Activated CD8-positive, alpha-beta memory T cell treated with anti-CD3 and anti-CD28 coated beads, Interleukin-2, amount 10 ng/mL, durations not matched to agents 7 days and 5 days (primary cell): ENCODE data around the gene NET1. TPM values are rescaled to one million over a fixed set of nuclear protein-coding genes. Genes with fewer than 3 reads are reported as not detected.
A peak's percentile ranks its signal among the peaks of the same experiment; 100 is the strongest.
"Not testable (repeated sequence)": the region's sequence is repeated elsewhere in the genome, so short reads cannot be mapped to it uniquely, and the experiment has no call there.

ENCODE experiments used
- ATAC-seq: fragments of 150-1000 bp; cut with Tn5 transposase; one replicate; pipeline ENCODE4 v1.10.0; 2021; ENCODE audit warnings: moderate library complexity
- CTCF ChIA-PET: fragments of 350-600 bp; sonication (Branson Sonifier 250); formaldehyde crosslinking; loops from one replicate; lab custom pipeline; 2021; ENCODE audit warnings: antibody characterized with exemption; lab: Charles Lee
- DNase-seq: peaks from one replicate; pipeline ENCODE4 v3.0.0-alpha.2; 2020
- H3K27ac Mint-ChIP-seq: one replicate; pipeline ENCODE4 v1.8.0; 2021; ENCODE audit warnings: mild to moderate bottlenecking, mixed read lengths
- H3K27me3 Mint-ChIP-seq: one replicate; pipeline ENCODE4 v1.8.0; 2021; ENCODE audit warnings: mixed read lengths
- H3K36me3 Mint-ChIP-seq: one replicate; pipeline ENCODE4 v1.8.0; 2021; ENCODE audit warnings: mild to moderate bottlenecking, mixed read lengths
- H3K4me1 Mint-ChIP-seq: one replicate; pipeline ENCODE4 v1.8.0; 2021; ENCODE audit warnings: mixed read lengths
- H3K4me3 Mint-ChIP-seq: one replicate; pipeline ENCODE4 v1.8.0; 2021; ENCODE audit warnings: mild to moderate bottlenecking, moderate library complexity, mixed read lengths
- H3K9me3 Mint-ChIP-seq: one replicate; pipeline ENCODE4 v1.8.0; 2022; ENCODE audit warnings: low read depth, mixed read lengths
- total RNA-seq, 2 experiments: library from RNA; stranded (reverse); gene quantifications; one replicate each; pipeline ENCODE4 v1.2.3, GENCODE V29; 2021

The NET1 gene
- total RNA-seq, 2 experiments from 2014 or later = 36.3 to 48.8 TPM

GRCh38 chr10:5406918-5407317 lies 5.4 kb upstream of the NET1 start:
- peaks cover under 1% of the 10 kb centered on the region for H3K4me1 Mint-ChIP-seq
- no peak for DNase-seq

GRCh38 chr10:5410787-5411186 lies 1.6 kb upstream of the NET1 start:
- H3K4me3 Mint-ChIP-seq, DNase-seq, H3K4me1 Mint-ChIP-seq, ATAC-seq, H3K27ac Mint-ChIP-seq, H3K9me3 Mint-ChIP-seq, H3K36me3 Mint-ChIP-seq: not testable (repeated sequence)
- peaks cover 28% of the 10 kb centered on the region for H3K27me3 Mint-ChIP-seq
- CTCF ChIA-PET = interaction anchor here (1.0 to 1.5 kb wide), 2 partner anchors 561 to 596 kb away, joined by 3 to 7 read pairs; no protein-coding TSS in a partner anchor

More at GRCh38 chr10:5406918-5407317, 5.4 kb upstream of the NET1 start:
- ATAC-seq = no peak
- CTCF ChIA-PET = no interaction called here
- Mint-ChIP-seq H3K4me3 (no peak overlapping the region), H3K27me3 (peaks cover 33% of the 10 kb centered on the region), H3K36me3 (peaks cover 2% of the 10 kb centered on the region), H3K9me3 (no peaks in the 10 kb centered on the region), H3K27ac (no peak overlapping the region)

- no peak for DNase-seq
- H3K9me3 Mint-ChIP-seq = no peaks in the 10 kb centered on the region
- H3K4me1 Mint-ChIP-seq = peaks cover 4% of the 10 kb centered on the region
- H3K4me3 Mint-ChIP-seq = no peak overlapping the region
- no peak for ATAC-seq
- CTCF ChIA-PET = interaction anchor here (1.0 to 1.4 kb wide), 2 partner anchors 29 to 562 kb away, joined by 3 to 7 read pairs; no protein-coding TSS in a partner anchor
- H3K36me3 Mint-ChIP-seq = peaks cover 14% of the 10 kb centered on the region
- H3K27ac Mint-ChIP-seq = no peak overlapping the region
- H3K27me3 Mint-ChIP-seq = peaks cover 25% of the 10 kb centered on the region
Measured at GRCh38 chr10:5411941-5412276, 448 bp upstream of the NET1 start.

- DNase-seq (no peak), ATAC-seq (peak; percentile 2)
- no peak overlapping the region for H3K27ac Mint-ChIP-seq
- H3K9me3 Mint-ChIP-seq = peaks cover 3% of the 10 kb centered on the region
- CTCF ChIA-PET = interaction anchor here (0.6 to 1.7 kb wide), 3 partner anchors 20 to 564 kb away, joined by 4 to 7 read pairs (median 4); no protein-coding TSS in a partner anchor
- H3K4me3 Mint-ChIP-seq = no peak overlapping the region
- peaks cover 4% of the 10 kb centered on the region for H3K4me1 Mint-ChIP-seq
- H3K27me3 Mint-ChIP-seq = peaks cover 19% of the 10 kb centered on the region
- peaks cover 24% of the 10 kb centered on the region for H3K36me3 Mint-ChIP-seq
Measured at GRCh38 chr10:5413012-5413938, 918 bp downstream of the NET1 start.

- CTCF ChIA-PET = interaction anchor here (0.7 to 2.3 kb wide), 2 partner anchors 11 to 18 kb away, joined by 3 to 9 read pairs; no protein-coding TSS in a partner anchor
- Mint-ChIP-seq H3K4me3 (no peak overlapping the region), H3K9me3 (peaks cover 20% of the 10 kb centered on the region), H3K27ac (no peak overlapping the region), H3K4me1 (peaks cover 5% of the 10 kb centered on the region), H3K36me3 (peaks cover 49% of the 10 kb centered on the region), H3K27me3 (no peaks in the 10 kb centered on the region)
- DNase-seq = no peak
- no peak for ATAC-seq
Measured at GRCh38 chr10:5416981-5417380, 4.6 kb downstream of the NET1 start.

- Mint-ChIP-seq H3K4me1 (peaks cover 2% of the 10 kb centered on the region), H3K36me3 (peaks cover 53% of the 10 kb centered on the region), H3K27ac (no peak overlapping the region), H3K9me3 (peaks cover 20% of the 10 kb centered on the region), H3K4me3 (no peak overlapping the region), H3K27me3 (no peaks in the 10 kb centered on the region)
- CTCF ChIA-PET = interaction anchor here (0.9 to 2.3 kb wide), 2 partner anchors 14 to 16 kb away, joined by 3 to 9 read pairs; no protein-coding TSS in a partner anchor
- DNase-seq (no peak), ATAC-seq (no peak)
Measured at GRCh38 chr10:5418584-5418983, 6.2 kb downstream of the NET1 start.

GRCh38 chr10:5419466-5420094 lies 7.2 kb downstream of the NET1 start:
- ATAC-seq = no peak
- Mint-ChIP-seq H3K9me3 (peaks cover 20% of the 10 kb centered on the region), H3K27me3 (no peaks in the 10 kb centered on the region), H3K27ac (no peak overlapping the region), H3K4me1 (peaks cover 2% of the 10 kb centered on the region), H3K4me3 (no peak overlapping the region), H3K36me3 (peaks cover 53% of the 10 kb centered on the region)
- no peak for DNase-seq
- CTCF ChIA-PET = no interaction called here

- peaks cover 36% of the 10 kb centered on the region for H3K36me3 Mint-ChIP-seq
- H3K9me3 Mint-ChIP-seq = peaks cover 13% of the 10 kb centered on the region
- no peak overlapping the region for H3K27ac Mint-ChIP-seq
- DNase-seq (no peak), ATAC-seq (no peak)
- CTCF ChIA-PET = interaction anchor here (2.7 to 3.1 kb wide), 2 partner anchors 10 to 199 kb away, joined by 10 to 22 read pairs; no protein-coding TSS in a partner anchor
- no peak overlapping the region for H3K4me3 Mint-ChIP-seq
- no peaks in the 10 kb centered on the region for H3K27me3 Mint-ChIP-seq
- peaks cover 2% of the 10 kb centered on the region for H3K4me1 Mint-ChIP-seq
Measured at GRCh38 chr10:5423771-5424170, 11.4 kb downstream of the NET1 start.

- H3K4me1 Mint-ChIP-seq = peaks cover 2% of the 10 kb centered on the region
- no peaks in the 10 kb centered on the region for H3K27me3 Mint-ChIP-seq
- DNase-seq (no peak), ATAC-seq (no peak)
- H3K36me3 Mint-ChIP-seq = peaks cover 31% of the 10 kb centered on the region
- no peak overlapping the region for H3K4me3 Mint-ChIP-seq
- CTCF ChIA-PET = interaction anchor here (1.0 to 3.1 kb wide), 3 partner anchors 9 to 575 kb away, joined by 3 to 22 read pairs (median 10); no protein-coding TSS in a partner anchor
- peaks cover 6% of the 10 kb centered on the region for H3K9me3 Mint-ChIP-seq
- no peak overlapping the region for H3K27ac Mint-ChIP-seq
Measured at GRCh38 chr10:5424751-5425150, 12.4 kb downstream of the NET1 start.

- H3K4me3 Mint-ChIP-seq = no peak overlapping the region
- DNase-seq = no peak
- no peaks in the 10 kb centered on the region for H3K9me3 Mint-ChIP-seq
- no peaks in the 10 kb centered on the region for H3K4me1 Mint-ChIP-seq
- CTCF ChIA-PET = interaction anchor here (0.7 to 1.9 kb wide), 6 partner anchors 11 to 613 kb away, joined by 3 to 5 read pairs (median 4); no protein-coding TSS in a partner anchor
- H3K36me3 Mint-ChIP-seq = peaks cover 32% of the 10 kb centered on the region
- H3K27ac Mint-ChIP-seq = no peak overlapping the region
- H3K27me3 Mint-ChIP-seq = no peaks in the 10 kb centered on the region
- no peak for ATAC-seq
Measured at GRCh38 chr10:5428133-5428532, 15.8 kb downstream of the NET1 start.

GRCh38 chr10:5433182-5433581 lies 20.8 kb downstream of the NET1 start:
- no peaks in the 10 kb centered on the region for H3K27me3 Mint-ChIP-seq
- H3K27ac Mint-ChIP-seq = no peak overlapping the region

GRCh38 chr10:5434017-5434753 lies 21.8 kb downstream of the NET1 start:
- Mint-ChIP-seq H3K27ac (no peak overlapping the region), H3K9me3 (no peaks in the 10 kb centered on the region), H3K4me1 (peaks cover 15% of the 10 kb centered on the region), H3K4me3 (no peak overlapping the region), H3K36me3 (peaks cover 26% of the 10 kb centered on the region), H3K27me3 (no peaks in the 10 kb centered on the region)
- peak; percentile 63 for ATAC-seq
- no peak for DNase-seq
- CTCF ChIA-PET = interaction anchor here (0.6 to 5.8 kb wide), 19 partner anchors 8 to 668 kb away, joined by 3 to 47 read pairs (median 6); partner anchors contain the start of gene NET1

More at GRCh38 chr10:5433182-5433581, 20.8 kb downstream of the NET1 start:
- CTCF ChIA-PET = interaction anchor here (0.8 to 5.8 kb wide), 10 partner anchors 9 to 584 kb away, joined by 3 to 47 read pairs (median 6); partner anchors contain the start of gene NET1
- Mint-ChIP-seq H3K4me3 (no peak overlapping the region), H3K9me3 (no peaks in the 10 kb centered on the region), H3K36me3 (peaks cover 28% of the 10 kb centered on the region), H3K4me1 (peaks cover 15% of the 10 kb centered on the region)
- DNase-seq (no peak), ATAC-seq (no peak)
